K562 (cell line): ENCODE data around the gene PCDH8.

Source experiments
- COPS2 ChIP-seq: fragments of 450-650 bp; conservative IDR thresholded peaks from 2 replicates; pipeline ENCODE4 v1.6.1; 2016; ENCODE audit warnings: mild to moderate bottlenecking, moderate library complexity
- GTF2F1 ChIP-seq: IDR thresholded peaks from 2 replicates; pipeline ENCODE4 v1.6.1; 2011; ENCODE audit warnings: low read depth, low read length, improper control_type of control experiment
- HCFC1 ChIP-seq: IDR thresholded peaks from 2 replicates; pipeline ENCODE4 v1.6.1; 2012; ENCODE audit warnings: low read depth, low read length, improper control_type of control experiment
- HMG20A ChIP-seq: fragments of 450-650 bp; formaldehyde crosslinking; conservative IDR thresholded peaks from 2 replicates; pipeline ENCODE4 v1.4.0; 2020; ENCODE audit warnings: mild to moderate bottlenecking, mixed read lengths
- KLF10 ChIP-seq: fragments of 250-450 bp; sonication (Bioruptor Pico); IDR thresholded peaks from 2 replicates; pipeline ENCODE4 v1.6.1; 2021; ENCODE audit warnings: matching md5 sums
- TF ChIP-seq, protein P1 (sequence below): fragments of 450-650 bp; formaldehyde crosslinking; IDR thresholded peaks from 2 replicates; pipeline ENCODE4 v1.4.0; 2022; ENCODE audit warnings: mild to moderate bottlenecking, moderate library complexity

DNA sequence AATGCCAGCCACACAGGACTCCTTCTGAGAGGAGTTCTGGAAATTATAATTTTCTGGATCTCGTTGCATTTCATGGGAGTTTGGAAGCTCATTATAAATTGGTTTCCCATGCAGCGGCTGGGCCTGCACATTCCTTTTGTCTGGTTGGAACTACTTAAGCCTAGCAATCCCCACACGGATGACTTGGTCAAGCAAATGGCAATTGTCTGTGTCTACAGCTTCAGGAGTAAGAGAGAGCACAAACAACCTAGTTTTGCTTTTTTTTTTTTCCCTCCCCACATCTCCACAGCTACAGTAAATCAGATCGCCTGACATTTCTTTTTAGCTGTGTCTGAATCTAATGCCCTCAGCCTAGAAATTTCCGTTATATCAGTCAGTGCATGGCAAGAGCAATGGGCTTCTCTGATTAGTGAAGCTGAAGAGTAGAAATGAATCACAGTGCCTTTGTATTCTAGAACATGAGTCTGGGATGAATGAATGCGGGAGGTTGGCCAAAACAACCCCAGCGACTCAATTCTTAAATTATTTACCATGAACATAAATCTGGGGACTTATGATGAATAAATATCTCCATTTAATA is 15.1 kb downstream of the PCDH8 start:
- TF ChIP-seq GTF2F1 (no peak), COPS2 (no peak), HMG20A (no peak), KLF10 (CRISPR knock-in tag) (no peak), HCFC1 (no peak)
- TF ChIP-seq, protein P1, sequence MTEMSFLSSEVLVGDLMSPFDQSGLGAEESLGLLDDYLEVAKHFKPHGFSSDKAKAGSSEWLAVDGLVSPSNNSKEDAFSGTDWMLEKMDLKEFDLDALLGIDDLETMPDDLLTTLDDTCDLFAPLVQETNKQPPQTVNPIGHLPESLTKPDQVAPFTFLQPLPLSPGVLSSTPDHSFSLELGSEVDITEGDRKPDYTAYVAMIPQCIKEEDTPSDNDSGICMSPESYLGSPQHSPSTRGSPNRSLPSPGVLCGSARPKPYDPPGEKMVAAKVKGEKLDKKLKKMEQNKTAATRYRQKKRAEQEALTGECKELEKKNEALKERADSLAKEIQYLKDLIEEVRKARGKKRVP (CRISPR knock-in tag): no peak
